HG03135 (cell line): Measurements from ENCODE around the gene CADPS2.

Experiments
- ATAC-seq: cut with Tn5 transposase; IDR thresholded peaks from one replicate; pipeline ENCODE4 v1.9.1; 2021; ENCODE audit warnings: mild to moderate bottlenecking, moderate library complexity; ENCODE audit not compliant: unreplicated experiment

CADPS2 gene

GRCh38 chr7:122327969-122328368, 558.3 kb downstream of the CADPS2 start:
- ATAC-seq, result no peak

- ATAC-seq, result no peak
These were observed 569.5 kb downstream of the CADPS2 start for GRCh38 chr7:122316467-122317388.

- no peak for ATAC-seq
These were observed 570.5 kb downstream of the CADPS2 start for GRCh38 chr7:122315507-122316466.

- ATAC-seq, result no peak
These were observed 572.0 kb downstream of the CADPS2 start for GRCh38 chr7:122314284-122314683.

GRCh38 chr7:122312789-122313188, 573.5 kb downstream of the CADPS2 start:
- ATAC-seq, result no peak

GRCh38 chr7:122311734-122312450, 574.4 kb downstream of the CADPS2 start:
- ATAC-seq, result no peak

GRCh38 chr7:122311050-122311700, 575.1 kb downstream of the CADPS2 start:
- no peak for ATAC-seq

- no peak for ATAC-seq
These were observed 575.9 kb downstream of the CADPS2 start for GRCh38 chr7:122310119-122311021.

GRCh38 chr7:122309421-122309820, 576.8 kb downstream of the CADPS2 start:
- no peak for ATAC-seq

- ATAC-seq, result no peak
These were observed 579.0 kb downstream of the CADPS2 start for GRCh38 chr7:122307228-122307621.

- no peak for ATAC-seq
These were observed 579.7 kb downstream of the CADPS2 start for GRCh38 chr7:122306320-122307227.

GRCh38 chr7:122305475-122306319, 580.6 kb downstream of the CADPS2 start:
- ATAC-seq, result no peak

- ATAC-seq, result no peak
These were observed 581.3 kb downstream of the CADPS2 start for GRCh38 chr7:122304996-122305421.

GRCh38 chr7:122304319-122304975, 581.8 kb downstream of the CADPS2 start, which contains the start of gene FEZF1:
Gene FEZF1, minus strand, starts transcription at chr7:122304750. Its CDS starts 313 bp downstream, at chr7:122304437.
- no peak for ATAC-seq

GRCh38 chr7:122303531-122304318, 582.5 kb downstream of the CADPS2 start:
- no peak for ATAC-seq
